PC-9 (cell line): Measurements from ENCODE around the gene FAM20C. TPM values are rescaled to one million over a fixed set of nuclear protein-coding genes. Genes with fewer than 3 reads are reported as not detected.
"Not testable (repeated sequence)": the region's sequence is repeated elsewhere in the genome, so short reads cannot be mapped to it uniquely, and the experiment has no call there.

Source experiments
- BruUV-seq: library from RNA; stranded (reverse); fragments of 400-500 nt; replicated peaks from 2 replicates; lab custom pipeline; 2021; lab: Mats Ljungman, UMichigan
- CTCF ChIA-PET: fragments of 300-600 bp; sonication (Branson Sonifier 250); formaldehyde crosslinking; loops from one replicate; lab custom pipeline; 2022; ENCODE audit warnings: antibody characterized with exemption; lab: Charles Lee
- POLR2A ChIA-PET: fragments of 300-600 bp; sonication (Branson Sonifier 250); formaldehyde crosslinking; loops from one replicate; lab custom pipeline; 2022; ENCODE audit warnings: antibody characterized with exemption; ENCODE audit not compliant: unreplicated experiment; lab: Charles Lee
- DNase-seq, 2 experiments: peaks; one replicate each; pipeline versions ENCODE4 v3.0.0 to v3.0.0-alpha.2; 2015 to 2022; ENCODE audit warnings: mixed read lengths in 1 of 2
- H2AFZ ChIP-seq: fragments of 200-600 bp; sonication (generic); 2 replicates; pipeline ENCODE4 v1.8.1; 2017; ENCODE audit warnings: antibody characterized with exemption
- H3F3A ChIP-seq: fragments of 200-600 bp; sonication (generic); 2 replicates; pipeline ENCODE4 v1.8.1; 2017; ENCODE audit warnings: antibody characterized with exemption, mild to moderate bottlenecking, low read depth; ENCODE audit not compliant: insufficient read depth
- H3K27ac ChIP-seq: fragments of 200-600 bp; sonication (generic); 2 replicates; pipeline ENCODE4 v1.6.1; 2016; ENCODE audit warnings: mixed run types
- H3K27me3 ChIP-seq: fragments of 200-600 bp; sonication (generic); 2 replicates; pipeline ENCODE4 v1.6.1; 2016; ENCODE audit warnings: low read depth, mixed run types; ENCODE audit not compliant: insufficient read depth
- H3K36me3 ChIP-seq: fragments of 200-600 bp; sonication (generic); 2 replicates; pipeline ENCODE4 v1.6.1; 2016; ENCODE audit warnings: low read depth, mixed run types
- H3K4me1 ChIP-seq: fragments of 200-600 bp; sonication (generic); replicated peaks from 2 replicates; pipeline ENCODE4 v1.6.1; 2016; ENCODE audit warnings: mixed run types; ENCODE audit not compliant: insufficient read depth
- H3K4me2 ChIP-seq: fragments of 200-600 bp; sonication (generic); 2 replicates; pipeline ENCODE4 v1.6.1; 2017; ENCODE audit warnings: mixed run types
- H3K4me3 ChIP-seq: fragments of 200-600 bp; sonication (generic); 2 replicates; pipeline ENCODE4 v1.6.1; 2016; ENCODE audit warnings: mixed run types
- H3K79me2 ChIP-seq: fragments of 200-600 bp; sonication (generic); 2 replicates; pipeline ENCODE4 v1.6.1; 2017; ENCODE audit warnings: low read depth, mixed run types
- H3K9me2 ChIP-seq: fragments of 200-600 bp; sonication (generic); 2 replicates; pipeline ENCODE4 v1.8.1; 2017; ENCODE audit warnings: mild to moderate bottlenecking; ENCODE audit not compliant: insufficient read depth
- H3K9me3 ChIP-seq: fragments of 200-600 bp; sonication (generic); 2 replicates; pipeline ENCODE4 v1.8.1; 2016; ENCODE audit warnings: low read depth; ENCODE audit not compliant: insufficient read depth
- H4K20me1 ChIP-seq: fragments of 200-600 bp; sonication (generic); 2 replicates; pipeline ENCODE4 v1.8.1; 2017; ENCODE audit not compliant: insufficient read depth
- EZH2 ChIP-seq: fragments of 200-600 bp; sonication (generic); IDR thresholded peaks from 2 replicates; pipeline ENCODE4 v1.8.0; 2017; ENCODE audit warnings: antibody characterized with exemption, low read depth
- intact Hi-C: fragments of 100-400 bp; cut with micrococcal nuclease; formaldehyde crosslinking; loops from one replicate; pipeline ENCODE4 v1.10.0; 2022; ENCODE audit not compliant: unreplicated experiment
- total RNA-seq: library from RNA; stranded (reverse); gene quantifications from 2 replicates; pipeline ENCODE4 v1.2.3, GENCODE V29; 2021
- TF ChIP-seq, protein P1 (sequence below): fragments of 200-600 bp; sonication (generic); conservative IDR thresholded peaks from 2 replicates; pipeline ENCODE4 v1.6.1; 2017; ENCODE audit warnings: mixed run types, antibody characterized with exemption, mild to moderate bottlenecking, moderate library complexity

FAM20C gene
- total RNA-seq, 1 experiment from 2014 or later, result 31.0 TPM

DNA sequence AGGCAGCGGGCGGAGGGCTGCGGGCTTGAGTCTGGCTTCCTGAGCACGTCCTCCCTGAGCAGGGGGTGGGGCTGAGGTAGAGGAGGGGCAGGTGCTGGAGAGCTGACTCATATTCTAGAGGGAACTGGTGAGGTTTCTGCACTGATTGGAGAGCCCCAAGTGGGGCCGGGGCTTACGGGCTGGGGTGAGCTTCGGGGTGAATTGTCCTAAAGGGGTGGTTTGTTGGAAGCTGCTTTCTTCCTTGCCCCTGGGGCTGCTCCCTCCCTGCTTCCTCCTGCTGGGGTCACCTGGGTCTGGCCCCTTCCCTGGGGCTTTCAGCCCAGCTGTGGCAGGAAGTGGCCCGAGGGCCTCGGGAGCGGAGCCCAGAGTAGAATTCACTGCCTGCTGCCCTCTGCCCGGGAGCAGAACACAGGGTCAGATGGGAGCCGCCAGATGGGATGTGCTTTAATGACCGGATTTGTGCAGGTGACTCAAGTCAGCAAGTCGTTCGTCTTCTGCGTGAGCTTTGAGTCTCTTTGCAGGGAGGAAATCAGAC is 48.6 kb downstream of the FAM20C start:
- ChIA-PET POLR2A (interaction anchor here (0.7 to 1.1 kb wide), 3 partner anchors 11 to 49 kb away, joined by 5 to 11 read pairs (median 7); no protein-coding TSS in a partner anchor), CTCF (interaction anchor here (0.6 kb wide), 1 partner anchor 1118 kb away, joined by 5 read pairs; no protein-coding TSS in a partner anchor)
- DNase-seq, result peak; percentile 88 to 96
- H4K20me1 ChIP-seq, result no peaks in the 10 kb centered on the region
- peak overlapping the region; percentile 75 for H3K27ac ChIP-seq
- peak overlapping the region; percentile 52; the same call in 1 of the 2 replicates for H2AFZ ChIP-seq
- intact Hi-C loops, result loop anchor here (5.0 kb wide), 1 partner anchor 49 kb away; the partner anchor contains the start of gene FAM20C
- no TSS peak for BruUV-seq
- peak overlapping the region; percentile 74 for H3K4me2 ChIP-seq
- peaks cover 7% of the 10 kb centered on the region; the same call in 1 of the 2 replicates for H3K79me2 ChIP-seq
- H3K4me3 ChIP-seq, result peak overlapping the region; percentile 20; the same call in 1 of the 2 replicates
- H3F3A ChIP-seq, result peaks cover 35% of the 10 kb centered on the region
- no peak for TF ChIP-seq EZH2
- TF ChIP-seq, protein P1, sequence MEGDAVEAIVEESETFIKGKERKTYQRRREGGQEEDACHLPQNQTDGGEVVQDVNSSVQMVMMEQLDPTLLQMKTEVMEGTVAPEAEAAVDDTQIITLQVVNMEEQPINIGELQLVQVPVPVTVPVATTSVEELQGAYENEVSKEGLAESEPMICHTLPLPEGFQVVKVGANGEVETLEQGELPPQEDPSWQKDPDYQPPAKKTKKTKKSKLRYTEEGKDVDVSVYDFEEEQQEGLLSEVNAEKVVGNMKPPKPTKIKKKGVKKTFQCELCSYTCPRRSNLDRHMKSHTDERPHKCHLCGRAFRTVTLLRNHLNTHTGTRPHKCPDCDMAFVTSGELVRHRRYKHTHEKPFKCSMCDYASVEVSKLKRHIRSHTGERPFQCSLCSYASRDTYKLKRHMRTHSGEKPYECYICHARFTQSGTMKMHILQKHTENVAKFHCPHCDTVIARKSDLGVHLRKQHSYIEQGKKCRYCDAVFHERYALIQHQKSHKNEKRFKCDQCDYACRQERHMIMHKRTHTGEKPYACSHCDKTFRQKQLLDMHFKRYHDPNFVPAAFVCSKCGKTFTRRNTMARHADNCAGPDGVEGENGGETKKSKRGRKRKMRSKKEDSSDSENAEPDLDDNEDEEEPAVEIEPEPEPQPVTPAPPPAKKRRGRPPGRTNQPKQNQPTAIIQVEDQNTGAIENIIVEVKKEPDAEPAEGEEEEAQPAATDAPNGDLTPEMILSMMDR, result no peak
- no peaks in the 10 kb centered on the region for H3K27me3 ChIP-seq
- no peaks in the 10 kb centered on the region for H3K9me2 ChIP-seq
- no peaks in the 10 kb centered on the region for H3K36me3 ChIP-seq
- peaks cover 34% of the 10 kb centered on the region for H3K4me1 ChIP-seq
- H3K9me3 ChIP-seq, result no peaks in the 10 kb centered on the region

DNA sequence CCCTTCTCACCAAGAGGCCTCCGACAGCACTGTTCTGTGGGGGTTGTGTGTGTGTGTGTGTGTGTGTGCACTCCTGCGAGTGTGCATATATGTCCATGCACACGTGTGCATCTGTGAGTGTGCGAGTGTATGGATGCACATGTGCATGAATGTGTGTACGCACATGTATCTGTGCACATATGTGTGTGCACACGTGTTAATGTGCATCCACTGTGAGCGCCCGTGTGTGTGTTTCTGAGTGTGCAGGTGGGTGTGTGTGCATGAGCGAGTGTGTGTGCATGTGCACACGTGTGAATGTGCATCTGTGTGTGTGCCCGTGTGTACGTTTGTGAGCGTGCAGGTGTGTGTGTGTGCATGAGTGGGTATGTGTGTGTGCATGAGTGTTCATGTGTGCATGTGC is 49.1 kb downstream of the FAM20C start:
- Histone ChIP-seq H3K9me3 (no peaks in the 10 kb centered on the region), H3K27me3 (no peaks in the 10 kb centered on the region), H3K4me3 (peak overlapping the region; percentile 20; the same call in 1 of the 2 replicates), H2AFZ (no peak overlapping the region), H3K79me2 (peaks cover 7% of the 10 kb centered on the region; the same call in 1 of the 2 replicates), H3F3A (peaks cover 29% of the 10 kb centered on the region), H3K4me1 (peaks cover 29% of the 10 kb centered on the region), H3K27ac (no peak overlapping the region), H3K4me2 (peak overlapping the region; percentile 74), H4K20me1 (no peaks in the 10 kb centered on the region), H3K9me2 (no peaks in the 10 kb centered on the region), H3K36me3 (no peaks in the 10 kb centered on the region)
- BruUV-seq, result no TSS peak
- ChIA-PET CTCF (interaction anchor here (0.6 kb wide), 2 partner anchors 51 to 1118 kb away, joined by 3 to 5 read pairs; no protein-coding TSS in a partner anchor), POLR2A (interaction anchor here (0.7 to 1.1 kb wide), 3 partner anchors 12 to 50 kb away, joined by 5 to 11 read pairs (median 7); no protein-coding TSS in a partner anchor)
- no peak for DNase-seq
- intact Hi-C loops, result loop anchor here (5.0 kb wide), 1 partner anchor 49 kb away; the partner anchor contains the start of gene FAM20C
- TF ChIP-seq EZH2, result no peak
- TF ChIP-seq, protein P1, result no peak

DNA sequence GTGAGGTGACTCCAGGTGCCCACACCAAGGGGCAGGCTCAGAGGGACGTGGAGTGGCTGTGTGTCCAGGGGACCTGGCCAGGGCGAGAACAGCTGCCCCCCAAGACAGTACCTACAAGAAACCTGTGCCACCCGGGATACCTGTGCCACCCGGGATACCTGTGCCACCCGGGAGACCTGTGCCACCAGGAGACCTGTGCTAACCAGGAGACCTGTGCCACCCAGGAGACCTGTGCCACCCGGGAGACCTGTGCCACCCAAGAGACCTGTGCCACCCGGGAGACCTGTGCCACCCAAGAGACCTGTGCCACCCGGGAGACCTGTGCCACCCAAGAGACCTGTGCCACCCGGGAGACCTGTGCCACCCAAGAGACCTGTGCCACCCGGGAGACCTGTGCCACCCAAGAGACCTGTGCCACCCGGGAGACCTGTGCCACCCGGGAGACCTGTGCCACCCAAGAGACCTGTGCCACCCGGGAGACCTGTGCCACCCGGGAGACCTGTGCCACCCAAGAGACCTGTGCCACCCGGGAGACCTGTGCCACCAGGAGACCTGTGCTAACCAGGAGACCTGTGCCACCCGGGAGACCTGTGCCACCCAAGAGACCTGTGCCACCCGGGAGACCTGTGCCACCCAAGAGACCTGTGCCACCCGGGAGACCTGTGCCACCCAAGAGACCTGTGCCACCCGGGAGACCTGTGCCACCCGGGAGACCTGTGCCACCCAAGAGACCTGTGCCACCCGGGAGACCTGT is 50.6 kb downstream of the FAM20C start:
- H3K9me2 ChIP-seq, BruUV-seq, POLR2A ChIA-PET, H4K20me1 ChIP-seq, H3K27me3 ChIP-seq, H3K27ac ChIP-seq, H3K4me3 ChIP-seq, H3K36me3 ChIP-seq, H2AFZ ChIP-seq, H3K9me3 ChIP-seq, H3K4me2 ChIP-seq, DNase-seq, CTCF ChIA-PET, H3K79me2 ChIP-seq: not testable (repeated sequence)
- Histone ChIP-seq H3F3A (peaks cover 21% of the 10 kb centered on the region), H3K4me1 (peaks cover 19% of the 10 kb centered on the region)
- intact Hi-C loops, result loop anchor here (5.0 kb wide), 1 partner anchor 51 kb away; the partner anchor contains the start of gene FAM20C

DNA sequence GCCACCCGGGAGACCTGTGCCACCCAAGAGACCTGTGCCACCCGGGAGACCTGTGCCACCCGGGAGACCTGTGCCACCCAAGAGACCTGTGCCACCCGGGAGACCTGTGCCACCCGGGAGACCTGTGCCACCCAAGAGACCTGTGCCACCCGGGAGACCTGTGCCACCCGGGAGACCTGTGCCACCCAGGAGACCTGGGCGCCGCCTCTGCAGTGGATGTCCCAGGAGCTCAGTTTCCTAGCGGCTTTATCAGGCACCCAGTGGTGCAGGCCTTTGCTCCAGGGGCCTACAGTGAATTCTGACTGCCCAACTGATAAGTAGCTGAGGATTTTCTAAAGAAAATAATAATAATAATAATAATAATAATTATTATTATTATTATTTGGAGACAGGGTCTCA is 51.2 kb downstream of the FAM20C start:
- intact Hi-C loops, result loop anchor here (5.0 kb wide), 1 partner anchor 51 kb away; the partner anchor contains the start of gene FAM20C
- H4K20me1 ChIP-seq, H3K27ac ChIP-seq, H3K27me3 ChIP-seq, BruUV-seq, CTCF ChIA-PET, H3K79me2 ChIP-seq, DNase-seq, H3K9me3 ChIP-seq, POLR2A ChIA-PET, H3K4me3 ChIP-seq, H3K36me3 ChIP-seq, H3K9me2 ChIP-seq, H2AFZ ChIP-seq, H3K4me2 ChIP-seq: not testable (repeated sequence)
- H3F3A ChIP-seq, result peaks cover 21% of the 10 kb centered on the region
- peaks cover 19% of the 10 kb centered on the region for H3K4me1 ChIP-seq
